Jurkat, Clone E6-1 (cell line): ENCODE results near the gene BRD4.

Experiments
- DNase-seq: peaks from one replicate; pipeline ENCODE4 v3.0.0-alpha.2; 2011; ENCODE audit warnings: low read depth, low spot score
- H3K4me3 ChIP-seq: 2 replicates; pipeline ENCODE4 v1.5.1; 2011; ENCODE audit warnings: mild to moderate bottlenecking, low read length, control low read depth, moderate library complexity

BRD4 gene

GRCh38 chr19:15280048-15280725 is 52.2 kb downstream of the BRD4 start:
- no peak for DNase-seq

DNA sequence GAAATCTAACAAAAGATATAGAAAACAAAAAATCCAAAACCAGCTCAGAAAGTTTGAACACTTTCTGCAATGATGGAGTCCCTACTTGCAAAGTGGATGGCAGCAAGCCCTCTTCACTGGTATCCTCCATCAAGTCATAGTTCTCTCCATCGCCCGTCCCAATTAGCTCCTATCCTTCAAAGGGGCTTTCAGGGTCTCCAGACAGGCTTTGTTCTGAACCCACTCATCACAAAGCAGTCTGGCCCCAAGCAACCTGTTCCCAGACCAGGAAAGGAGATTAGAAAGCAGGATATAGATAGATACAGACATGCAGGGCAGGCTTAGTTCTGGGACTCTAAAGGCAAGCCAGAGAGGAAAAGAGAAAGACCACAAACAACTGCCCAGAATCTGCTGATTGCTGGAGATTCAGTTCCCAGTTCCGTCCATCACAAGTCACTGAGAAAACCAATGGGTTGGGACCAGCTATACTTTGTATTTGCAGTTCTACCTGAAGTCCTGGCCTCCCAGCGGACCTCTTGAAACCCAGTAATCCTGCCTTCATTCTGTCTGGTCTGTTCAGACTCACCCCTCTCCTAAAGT is 52.9 kb downstream of the BRD4 start:
- H3K4me3 ChIP-seq, result no peak overlapping the region
- DNase-seq, result no peak

More at GRCh38 chr19:15280048-15280725, 52.2 kb downstream of the BRD4 start:
- H3K4me3 ChIP-seq, result no peak overlapping the region

- DNase-seq, result no peak
- no peak overlapping the region for H3K4me3 ChIP-seq
These were observed 55.6 kb downstream of the BRD4 start for GRCh38 chr19:15276620-15277215.

GRCh38 chr19:15274477-15274876 is 57.9 kb downstream of the BRD4 start:
- H3K4me3 ChIP-seq, result no peak overlapping the region
- DNase-seq, result no peak

- no peak overlapping the region for H3K4me3 ChIP-seq
- no peak for DNase-seq
These were observed 62.5 kb downstream of the BRD4 start for GRCh38 chr19:15269806-15270205.

DNA sequence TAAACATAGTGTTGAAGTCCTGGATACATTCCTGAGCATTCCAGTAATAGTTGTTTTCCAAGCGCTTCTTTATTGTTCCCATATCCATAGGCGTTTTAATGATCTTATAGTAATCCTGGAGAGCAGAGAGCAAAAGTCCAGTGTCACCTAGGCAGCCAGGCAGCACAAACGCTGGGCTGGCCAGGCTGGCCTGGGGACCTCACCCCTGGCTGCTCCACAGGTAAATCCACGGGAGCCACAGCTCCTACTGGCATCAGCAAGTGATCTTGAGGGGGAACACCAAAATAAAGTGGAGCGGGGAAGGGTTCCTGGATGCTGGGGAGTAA is 63.4 kb downstream of the BRD4 start:
- DNase-seq, result no peak
- no peak overlapping the region for H3K4me3 ChIP-seq

DNA sequence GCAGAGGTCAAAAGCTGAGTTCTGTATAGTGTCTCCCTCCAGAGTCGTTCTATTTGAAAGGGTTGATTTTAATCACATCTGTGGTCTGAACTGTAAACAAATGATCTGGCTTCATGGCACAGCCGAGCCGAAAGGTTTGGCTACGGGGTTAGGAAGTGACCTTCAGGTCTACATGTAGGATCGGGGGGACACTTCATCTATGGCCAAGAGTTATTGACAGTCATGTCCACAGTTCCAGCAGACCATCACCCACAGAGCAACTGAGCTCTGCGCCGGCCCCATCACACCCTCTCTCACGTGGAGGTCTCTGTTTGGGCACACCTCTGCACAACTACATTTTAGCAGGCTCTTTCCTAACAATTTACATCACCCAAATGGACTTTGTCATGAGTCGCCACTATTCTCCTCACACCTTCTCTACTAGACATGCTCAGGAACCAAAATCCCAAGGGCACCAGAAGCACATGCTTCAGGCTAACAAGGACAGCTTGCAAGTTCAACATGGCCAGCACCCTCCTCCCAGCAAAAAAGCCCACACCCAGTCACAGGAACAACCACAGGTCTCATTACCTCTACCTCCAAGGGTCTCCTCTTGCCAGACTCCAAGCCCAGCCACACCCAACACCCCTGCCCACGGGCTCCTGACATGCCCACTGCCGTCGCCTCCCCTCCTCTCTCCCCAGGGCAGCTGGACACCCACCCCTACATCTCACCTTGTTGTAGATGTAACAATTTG is 64.0 kb downstream of the BRD4 start:
- DNase-seq, result no peak
- H3K4me3 ChIP-seq, result no peak overlapping the region

- no peak overlapping the region for H3K4me3 ChIP-seq
- no peak for DNase-seq
These were observed 65.7 kb downstream of the BRD4 start for GRCh38 chr19:15266683-15267082.

DNA sequence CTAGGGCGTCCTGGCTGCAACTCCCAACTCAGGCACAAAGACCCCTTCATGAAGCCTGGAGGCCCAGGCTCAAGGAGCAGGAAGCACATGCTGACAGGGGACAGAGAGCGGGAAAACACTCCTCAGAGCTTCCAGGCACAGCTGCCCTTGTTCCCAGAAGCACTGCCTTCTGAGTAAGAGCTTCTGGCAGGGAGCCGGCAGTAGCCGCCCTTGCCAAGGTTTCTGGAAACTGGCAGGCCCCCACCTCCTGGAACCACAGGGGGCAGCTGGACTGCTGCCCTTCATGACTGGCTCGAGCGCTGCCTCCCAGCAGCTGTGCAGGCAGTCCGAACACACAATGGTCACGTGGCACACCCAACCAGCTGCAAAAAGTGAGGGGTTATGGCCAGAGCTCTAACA is 66.5 kb downstream of the BRD4 start:
- H3K4me3 ChIP-seq, result no peak overlapping the region
- no peak for DNase-seq

DNA sequence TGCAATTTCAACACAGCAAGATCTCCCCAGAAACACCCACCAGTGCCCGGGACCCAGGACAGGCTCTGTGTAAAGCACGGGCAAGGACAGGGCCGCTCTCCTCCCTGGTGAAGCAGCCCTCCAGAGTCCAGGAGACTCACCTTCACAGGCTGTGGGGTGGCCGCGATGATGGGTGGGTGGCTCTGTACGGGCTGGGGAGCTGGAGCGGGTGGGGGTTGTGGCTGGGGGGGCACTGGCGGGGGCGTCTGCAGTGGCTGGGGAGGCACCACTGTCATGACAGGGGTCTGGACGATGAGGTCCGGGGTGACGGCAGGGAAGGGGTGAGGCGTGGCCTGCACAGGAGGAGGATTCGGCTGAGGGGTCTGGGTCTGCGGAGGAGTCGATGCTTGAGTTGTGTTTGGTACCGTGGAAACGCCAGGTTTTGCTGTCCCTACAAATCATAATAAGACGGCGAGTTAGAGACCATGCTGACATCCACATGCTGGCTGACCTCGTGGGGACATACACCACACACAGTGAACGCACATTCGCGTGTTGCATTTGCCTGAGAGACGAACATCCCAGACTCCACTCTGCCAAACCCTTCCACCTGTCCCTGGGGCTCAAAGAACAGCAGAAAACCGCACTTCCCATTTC is 67.0 kb downstream of the BRD4 start:
- H3K4me3 ChIP-seq, result no peak overlapping the region
- DNase-seq, result no peak

- H3K4me3 ChIP-seq, result no peak overlapping the region
- DNase-seq, result no peak
These were observed 67.5 kb downstream of the BRD4 start for GRCh38 chr19:15264933-15265206.

DNA sequence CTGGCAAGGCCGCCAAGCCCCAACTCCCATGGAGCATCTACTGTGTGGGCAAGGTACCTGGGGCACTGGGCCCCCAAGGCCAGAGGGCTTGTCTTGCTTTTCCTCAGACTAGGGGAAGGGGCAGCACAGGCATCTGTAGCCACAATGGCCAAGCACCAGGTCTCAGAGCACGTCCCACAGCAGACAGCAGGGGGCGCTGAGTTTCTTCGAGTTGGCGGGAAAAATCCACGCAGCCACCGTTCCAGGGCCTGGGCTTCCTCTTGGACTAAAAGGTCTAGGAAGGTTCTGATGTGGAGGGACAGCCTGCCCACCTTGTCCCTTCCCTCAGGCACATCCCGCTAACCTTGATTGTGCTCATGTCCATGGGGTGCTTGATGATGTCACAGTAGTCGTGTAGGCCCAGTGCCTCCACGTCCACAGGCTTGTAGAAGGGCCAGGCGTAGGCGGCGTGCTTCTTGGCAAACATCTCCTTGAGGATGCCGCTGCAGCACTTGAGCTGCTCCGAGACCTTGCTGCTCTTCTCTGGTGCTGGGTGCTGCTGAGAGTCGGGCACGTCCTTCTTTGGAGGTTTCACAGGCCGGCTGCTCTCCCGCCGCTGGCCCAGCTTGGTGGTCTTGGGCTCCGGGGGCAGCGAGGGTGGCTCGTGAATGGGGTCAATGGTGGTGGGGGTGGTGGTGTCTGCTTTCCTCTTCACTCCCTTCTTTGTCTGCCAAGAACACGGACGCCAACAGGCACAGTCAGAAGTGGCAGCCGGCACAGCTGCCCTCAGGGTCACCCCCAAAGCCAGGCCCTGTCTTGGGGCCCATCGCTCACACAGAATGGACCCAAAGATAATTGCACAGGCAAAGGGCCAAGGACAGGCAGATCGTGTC is 68.0 kb downstream of the BRD4 start:
- peak; percentile 42 for DNase-seq
- no peak overlapping the region for H3K4me3 ChIP-seq

DNA sequence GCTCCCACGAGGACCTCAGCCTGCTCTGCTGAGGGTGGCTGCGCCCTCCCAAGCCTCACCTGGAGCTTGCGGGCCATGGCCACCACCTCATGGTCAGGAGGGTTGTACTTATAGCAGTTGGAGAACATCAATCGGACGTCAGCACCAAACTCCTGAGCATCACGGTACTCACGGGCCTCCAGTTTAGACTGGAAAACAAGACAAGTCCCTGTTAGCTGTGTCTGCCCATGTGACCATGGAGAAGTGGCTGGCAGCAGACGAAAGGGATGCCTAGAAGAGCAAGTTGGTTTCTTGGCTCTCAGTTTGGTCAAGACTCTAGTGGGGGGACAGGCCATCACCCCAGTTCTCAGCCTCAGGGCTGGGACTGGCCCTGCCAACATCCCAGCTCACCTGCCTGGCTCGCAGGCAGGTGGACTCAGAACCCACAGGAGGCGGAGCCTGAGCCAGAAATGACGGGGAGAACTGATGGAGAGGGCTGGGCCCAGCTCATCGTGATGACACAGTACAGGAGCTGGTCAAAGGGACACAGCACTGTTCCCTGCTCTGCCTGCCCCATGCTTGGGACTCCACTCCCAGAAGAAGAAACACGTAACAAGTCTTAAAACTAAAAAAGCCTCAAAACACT is 68.9 kb downstream of the BRD4 start:
- no peak overlapping the region for H3K4me3 ChIP-seq
- DNase-seq, result no peak

DNA sequence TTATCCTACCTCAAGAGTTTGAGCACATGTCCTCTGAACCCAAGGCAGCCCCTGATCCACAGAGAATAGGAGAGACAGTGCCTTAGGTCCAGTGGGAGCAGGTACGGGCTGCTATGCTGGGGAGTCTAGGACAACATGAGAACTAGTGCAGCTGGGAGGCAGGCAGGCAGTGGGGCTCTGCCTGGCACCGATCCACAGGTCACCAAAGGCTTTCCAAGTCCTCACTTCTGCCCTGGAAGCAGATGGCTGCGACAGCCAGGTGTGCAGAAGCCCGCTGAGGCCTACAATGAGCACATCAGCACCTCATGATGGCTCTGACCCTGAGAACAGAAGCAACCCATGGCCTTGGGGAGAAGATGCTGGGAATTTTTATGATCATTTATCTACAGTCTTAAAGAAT is 70.3 kb downstream of the BRD4 start:
- no peak for DNase-seq
- no peak overlapping the region for H3K4me3 ChIP-seq

DNA sequence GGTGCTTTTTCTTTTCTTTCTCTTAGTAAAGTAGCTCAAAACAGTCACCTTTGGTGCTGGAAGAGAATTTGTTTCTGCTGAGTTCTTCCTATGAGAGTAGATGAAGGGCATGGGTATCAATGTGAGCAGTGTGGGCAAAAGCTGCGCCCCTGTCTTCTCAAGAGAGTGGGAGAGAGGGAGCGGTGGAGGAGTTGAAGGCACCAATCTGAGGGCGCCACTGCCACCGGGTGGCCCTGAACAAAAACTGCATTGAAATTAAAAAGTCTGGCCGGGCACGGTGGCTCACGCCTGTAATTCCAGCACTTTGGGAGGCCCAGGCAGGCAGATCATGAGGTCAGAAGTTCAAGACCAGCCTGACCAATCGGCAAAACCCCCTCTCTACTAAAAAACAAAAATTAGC is 71.4 kb downstream of the BRD4 start:
- DNase-seq, result peak; percentile 16
- no peak overlapping the region for H3K4me3 ChIP-seq

DNA sequence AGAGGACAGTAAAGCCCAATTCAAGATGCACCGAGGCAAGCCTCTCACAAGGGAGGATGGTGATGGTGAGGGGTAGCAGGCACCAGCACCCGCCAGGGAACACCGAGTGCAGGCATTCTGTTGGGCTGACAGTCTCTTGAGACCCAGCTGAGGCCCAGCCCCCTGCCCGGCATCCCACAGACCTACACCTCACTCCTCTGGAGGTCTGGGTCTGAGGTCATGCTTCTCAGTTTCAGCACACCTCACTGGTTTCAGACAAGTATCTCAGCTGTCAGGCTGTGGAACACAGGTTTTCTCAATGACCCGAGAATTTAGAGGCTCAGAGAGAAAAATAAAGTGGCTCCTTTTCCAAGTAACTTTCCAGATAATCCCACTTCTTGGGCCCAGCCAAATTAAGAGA is 72.4 kb downstream of the BRD4 start:
- H3K4me3 ChIP-seq, result no peak overlapping the region
- no peak for DNase-seq

DNA sequence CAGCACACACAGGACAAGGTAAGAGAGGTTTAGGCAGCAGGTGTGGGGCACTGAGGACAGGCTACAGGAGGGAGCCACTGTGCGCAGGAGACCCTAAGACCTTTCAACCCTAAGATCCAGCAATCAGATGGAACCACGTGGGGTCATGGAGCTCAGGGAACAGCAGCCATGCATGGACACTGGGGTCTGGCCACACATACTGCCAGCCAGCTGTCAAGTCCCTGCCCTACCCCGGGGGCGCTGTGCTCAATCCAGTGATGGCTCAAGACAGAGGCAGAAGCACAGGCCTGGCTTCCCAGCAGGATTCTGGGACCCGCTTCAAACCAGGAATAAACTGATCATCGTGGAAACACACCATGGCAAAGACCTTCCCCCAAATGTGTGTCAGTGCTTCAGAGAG is 74.6 kb downstream of the BRD4 start:
- DNase-seq, result no peak
- H3K4me3 ChIP-seq, result no peak overlapping the region

GRCh38 chr19:15256708-15257331 is 75.5 kb downstream of the BRD4 start:
- no peak overlapping the region for H3K4me3 ChIP-seq
- no peak for DNase-seq
